Measurements from ENCODE around the gene CCDC24. TPM values are rescaled to one million over a fixed set of nuclear protein-coding genes. Genes with fewer than 3 reads are reported as not detected.
A peak's percentile ranks its signal among the peaks of the same experiment; 100 is the strongest.

The CCDC24 gene
- total and polyA plus RNA-seq, 4 donors: 5.4 to 25.6 (median 15.3) TPM

DNA sequence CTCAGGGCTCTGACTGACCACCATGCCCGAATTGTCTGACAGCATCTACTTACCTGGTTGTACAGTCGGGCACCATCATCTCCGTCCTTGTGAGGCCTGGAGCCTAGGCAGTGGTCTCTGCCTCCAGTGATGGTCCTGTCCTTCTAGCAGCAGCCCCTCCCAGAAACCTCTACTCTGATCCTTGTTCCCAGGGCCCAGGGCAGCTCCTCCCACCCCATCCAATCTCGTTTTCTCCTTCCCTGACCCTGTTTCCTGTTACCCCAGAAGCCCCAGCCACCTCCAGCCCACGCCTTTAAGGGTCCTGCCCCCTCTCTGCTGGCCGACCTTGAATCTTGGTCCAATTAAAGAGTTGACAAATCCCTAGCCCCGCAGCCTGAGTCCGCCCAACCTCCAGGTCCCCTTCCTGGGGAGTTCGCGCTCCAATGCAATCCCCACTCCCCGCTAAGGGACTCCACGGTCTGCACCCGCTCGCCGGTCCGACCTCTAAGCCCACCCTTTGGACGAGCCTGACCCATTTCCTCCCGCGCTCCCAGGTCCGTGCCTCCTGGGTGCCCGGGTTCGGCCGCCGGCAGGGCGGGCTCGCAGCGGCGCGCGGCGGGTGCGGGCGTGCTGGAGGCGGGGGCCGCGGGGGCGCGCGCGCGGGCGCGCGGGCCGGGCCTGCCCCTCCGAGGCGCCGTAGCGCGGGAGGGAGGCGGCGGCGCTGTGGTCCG lies 12.7 kb upstream of the CCDC24 start, which contains the start of gene B4GALT2:
Gene B4GALT2 (plus strand): TSS at position 660 of the 710 bp plus-strand sequence. CDS start 1,951 bp downstream, outside the sequence.
- Histone ChIP-seq H3K27ac (ENCODE audit: low read depth, low read length) (peak within 1 kb of the TSS; percentile 4), H3K4me3 (ENCODE audit: low read depth, low read length) (peak within 1 kb of the TSS; percentile 48), H3K4me1 (ENCODE audit: control insufficient read depth, insufficient read depth, low read length) (peaks cover 72% of the 10 kb centered on the region), H3K9me3 (ENCODE audit: control insufficient read depth, insufficient read depth, low read length) (no peaks in the 10 kb centered on the region), H3K36me3 (ENCODE audit: control insufficient read depth, insufficient read depth, low read length) (peaks cover 53% of the 10 kb centered on the region), H3K27me3 (ENCODE audit: control insufficient read depth, insufficient read depth, low read length) (no peaks in the 10 kb centered on the region)
- WGBS (ENCODE audit: insufficient coverage): 3% methylated on average over 54 of the region's 54 CpGs
- DNase-seq (ENCODE audit: low read depth in 4 of 6, low spot score in 6 of 6): peak in 2 of 6 donors; percentile 70 to 80

GRCh38 chr1:43979261-43979527 lies 12.2 kb upstream of the CCDC24 start:
- no peak for DNase-seq (ENCODE audit: low read depth in 4 of 6, low spot score in 6 of 6)
- Histone ChIP-seq H3K27ac (ENCODE audit: low read depth, low read length) (no peak overlapping the region), H3K9me3 (ENCODE audit: control insufficient read depth, insufficient read depth, low read length) (no peaks in the 10 kb centered on the region), H3K27me3 (ENCODE audit: control insufficient read depth, insufficient read depth, low read length) (no peaks in the 10 kb centered on the region), H3K4me1 (ENCODE audit: control insufficient read depth, insufficient read depth, low read length) (peaks cover 70% of the 10 kb centered on the region), H3K36me3 (ENCODE audit: control insufficient read depth, insufficient read depth, low read length) (peaks cover 58% of the 10 kb centered on the region), H3K4me3 (ENCODE audit: low read depth, low read length) (peak overlapping the region; percentile 48)
- WGBS (ENCODE audit: insufficient coverage): 0% methylated on average over 45 of the region's 45 CpGs

DNA sequence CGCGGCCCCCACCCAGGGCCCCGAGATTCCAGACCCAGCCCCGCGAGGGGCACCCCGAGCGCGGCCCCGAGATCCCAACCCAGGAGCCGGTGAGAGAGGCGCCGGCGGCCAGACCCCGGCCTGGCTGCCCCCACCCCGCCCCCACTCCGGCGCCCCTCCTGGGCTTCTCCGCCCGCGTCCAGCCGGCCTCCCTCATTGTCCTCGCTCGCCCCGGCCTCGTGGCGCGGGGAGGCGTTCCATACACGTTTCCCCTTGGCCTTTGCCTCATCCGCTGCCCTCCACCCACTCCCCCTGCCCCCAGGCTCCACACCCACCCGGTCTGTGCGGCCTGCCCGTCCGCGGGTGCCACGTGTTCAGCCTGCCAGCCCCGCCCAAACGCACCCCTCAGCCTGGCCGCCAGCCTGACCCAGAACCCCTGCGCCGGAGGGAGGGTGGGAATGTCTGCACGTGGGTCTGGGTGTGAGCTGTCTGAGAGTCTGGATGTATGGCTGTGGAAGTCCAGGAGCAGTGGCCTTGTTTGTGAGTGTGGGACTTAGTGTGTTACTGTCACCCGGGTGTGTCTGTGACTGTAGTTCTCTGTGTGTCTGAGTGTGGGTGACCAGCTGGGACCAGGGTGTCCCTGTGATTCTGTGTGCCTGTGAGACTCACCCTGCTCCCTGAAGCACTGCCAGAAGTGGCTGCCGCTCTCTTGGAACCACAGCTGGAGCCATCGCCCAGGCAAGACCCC lies 11.7 kb upstream of the CCDC24 start:
- Histone ChIP-seq H3K27me3 (ENCODE audit: control insufficient read depth, insufficient read depth, low read length) (no peaks in the 10 kb centered on the region), H3K27ac (ENCODE audit: low read depth, low read length) (peak overlapping the region; percentile 4), H3K9me3 (ENCODE audit: control insufficient read depth, insufficient read depth, low read length) (no peaks in the 10 kb centered on the region), H3K4me1 (ENCODE audit: control insufficient read depth, insufficient read depth, low read length) (peaks cover 66% of the 10 kb centered on the region), H3K36me3 (ENCODE audit: control insufficient read depth, insufficient read depth, low read length) (peaks cover 63% of the 10 kb centered on the region), H3K4me3 (ENCODE audit: low read depth, low read length) (peak overlapping the region; percentile 48)
- peak in 2 of 6 donors; percentile 70 to 71 for DNase-seq (ENCODE audit: low read depth in 4 of 6, low spot score in 6 of 6)
- WGBS (ENCODE audit: insufficient coverage): 1% methylated on average over 44 of the region's 45 CpGs

DNA sequence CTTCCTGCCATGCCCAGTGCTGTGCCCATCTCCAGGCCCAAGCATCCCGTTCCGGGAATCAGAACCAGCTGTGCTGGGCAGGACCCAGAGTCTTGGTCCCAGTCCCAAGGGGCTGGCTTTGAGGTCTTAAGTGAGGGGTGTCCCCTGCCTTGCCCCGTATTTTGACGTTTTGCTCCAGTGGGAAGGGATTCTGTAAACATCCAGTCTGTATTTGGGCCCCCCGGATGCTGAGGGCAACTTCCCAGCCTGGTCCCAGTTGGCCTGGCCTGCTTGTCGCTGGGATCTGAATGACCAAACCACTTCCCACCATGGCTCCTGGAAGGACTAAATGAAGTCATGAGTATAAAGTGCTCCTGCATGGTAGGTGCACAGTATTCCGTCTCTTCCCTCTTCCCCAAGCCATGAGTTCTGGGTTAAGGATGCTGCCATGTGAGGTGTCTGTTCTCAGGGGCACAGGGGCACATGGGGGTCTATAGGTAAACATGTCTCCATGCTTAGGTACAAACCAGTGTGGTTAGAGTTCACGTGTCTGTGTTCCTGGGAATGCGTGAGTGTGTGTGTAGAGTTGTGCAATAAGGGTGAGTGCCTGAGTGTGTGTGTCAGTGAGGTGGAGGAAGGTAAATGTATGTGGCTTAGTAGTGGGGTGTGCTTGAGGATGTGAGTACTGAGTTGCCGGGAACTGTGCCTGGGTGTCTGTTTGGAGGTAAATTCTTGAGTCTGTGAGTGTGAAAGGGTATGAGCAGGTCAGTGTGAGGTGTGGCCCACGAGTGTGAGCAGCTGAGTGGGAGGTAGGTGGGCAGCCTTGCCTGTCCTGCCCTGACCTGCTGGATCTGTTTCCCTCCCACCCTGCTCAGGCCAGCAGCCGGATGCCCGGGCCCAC lies 10.9 kb upstream of the CCDC24 start:
- WGBS (ENCODE audit: insufficient coverage): 75% methylated on average over 12 of the region's 13 CpGs
- H3K9me3 ChIP-seq (ENCODE audit: control insufficient read depth, insufficient read depth, low read length): no peaks in the 10 kb centered on the region
- H3K27ac ChIP-seq (ENCODE audit: low read depth, low read length): peak overlapping the region; percentile 4
- peaks cover 71% of the 10 kb centered on the region for H3K36me3 ChIP-seq (ENCODE audit: control insufficient read depth, insufficient read depth, low read length)
- H3K4me1 ChIP-seq (ENCODE audit: control insufficient read depth, insufficient read depth, low read length): peaks cover 64% of the 10 kb centered on the region
- H3K4me3 ChIP-seq (ENCODE audit: low read depth, low read length): peak overlapping the region; percentile 48
- DNase-seq (ENCODE audit: low read depth in 4 of 6, low spot score in 6 of 6): no peak
- no peaks in the 10 kb centered on the region for H3K27me3 ChIP-seq (ENCODE audit: control insufficient read depth, insufficient read depth, low read length)

DNA sequence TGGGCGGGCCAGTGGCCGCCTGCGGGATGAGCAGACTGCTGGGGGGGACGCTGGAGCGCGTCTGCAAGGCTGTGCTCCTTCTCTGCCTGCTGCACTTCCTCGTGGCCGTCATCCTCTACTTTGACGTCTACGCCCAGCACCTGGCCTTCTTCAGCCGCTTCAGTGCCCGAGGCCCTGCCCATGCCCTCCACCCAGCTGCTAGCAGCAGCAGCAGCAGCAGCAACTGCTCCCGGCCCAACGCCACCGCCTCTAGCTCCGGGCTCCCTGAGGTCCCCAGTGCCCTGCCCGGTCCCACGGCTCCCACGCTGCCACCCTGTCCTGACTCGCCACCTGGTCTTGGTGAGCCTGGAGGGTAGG lies 10.3 kb upstream of the CCDC24 start:
- no peaks in the 10 kb centered on the region for H3K27me3 ChIP-seq (ENCODE audit: control insufficient read depth, insufficient read depth, low read length)
- no peaks in the 10 kb centered on the region for H3K9me3 ChIP-seq (ENCODE audit: control insufficient read depth, insufficient read depth, low read length)
- H3K4me3 ChIP-seq (ENCODE audit: low read depth, low read length): no peak overlapping the region
- H3K36me3 ChIP-seq (ENCODE audit: control insufficient read depth, insufficient read depth, low read length): peaks cover 75% of the 10 kb centered on the region
- 86% methylated on average over 19 of the region's 20 CpGs for WGBS (ENCODE audit: insufficient coverage)
- DNase-seq (ENCODE audit: low read depth in 4 of 6, low spot score in 6 of 6): no peak
- peaks cover 58% of the 10 kb centered on the region for H3K4me1 ChIP-seq (ENCODE audit: control insufficient read depth, insufficient read depth, low read length)
- no peak overlapping the region for H3K27ac ChIP-seq (ENCODE audit: low read depth, low read length)

GRCh38 chr1:43981636-43982035 lies 9.8 kb upstream of the CCDC24 start:
- 97% methylated on average over 13 of the region's 20 CpGs for WGBS (ENCODE audit: insufficient coverage)
- DNase-seq (ENCODE audit: low read depth in 4 of 6, low spot score in 6 of 6): no peak
- Histone ChIP-seq H3K4me3 (ENCODE audit: low read depth, low read length) (no peak overlapping the region), H3K9me3 (ENCODE audit: control insufficient read depth, insufficient read depth, low read length) (no peaks in the 10 kb centered on the region), H3K4me1 (ENCODE audit: control insufficient read depth, insufficient read depth, low read length) (peaks cover 52% of the 10 kb centered on the region), H3K27ac (ENCODE audit: low read depth, low read length) (no peak overlapping the region), H3K27me3 (ENCODE audit: control insufficient read depth, insufficient read depth, low read length) (no peaks in the 10 kb centered on the region), H3K36me3 (ENCODE audit: control insufficient read depth, insufficient read depth, low read length) (peaks cover 72% of the 10 kb centered on the region)

GRCh38 chr1:43982241-43982640 lies 9.2 kb upstream of the CCDC24 start:
- DNase-seq (ENCODE audit: low read depth in 4 of 6, low spot score in 6 of 6): no peak
- H3K4me1 ChIP-seq (ENCODE audit: control insufficient read depth, insufficient read depth, low read length): peaks cover 47% of the 10 kb centered on the region
- 97% methylated on average over 8 of the region's 8 CpGs for WGBS (ENCODE audit: insufficient coverage)
- no peaks in the 10 kb centered on the region for H3K27me3 ChIP-seq (ENCODE audit: control insufficient read depth, insufficient read depth, low read length)
- peaks cover 69% of the 10 kb centered on the region for H3K36me3 ChIP-seq (ENCODE audit: control insufficient read depth, insufficient read depth, low read length)
- H3K4me3 ChIP-seq (ENCODE audit: low read depth, low read length): no peak overlapping the region
- H3K9me3 ChIP-seq (ENCODE audit: control insufficient read depth, insufficient read depth, low read length): no peaks in the 10 kb centered on the region
- H3K27ac ChIP-seq (ENCODE audit: low read depth, low read length): no peak overlapping the region

- WGBS (ENCODE audit: insufficient coverage): 87% methylated on average over 15 of the region's 15 CpGs
- Histone ChIP-seq H3K4me3 (ENCODE audit: low read depth, low read length) (no peak overlapping the region), H3K27me3 (ENCODE audit: control insufficient read depth, insufficient read depth, low read length) (no peaks in the 10 kb centered on the region), H3K4me1 (ENCODE audit: control insufficient read depth, insufficient read depth, low read length) (peaks cover 44% of the 10 kb centered on the region), H3K36me3 (ENCODE audit: control insufficient read depth, insufficient read depth, low read length) (peaks cover 65% of the 10 kb centered on the region), H3K9me3 (ENCODE audit: control insufficient read depth, insufficient read depth, low read length) (no peaks in the 10 kb centered on the region), H3K27ac (ENCODE audit: low read depth, low read length) (no peak overlapping the region)
- DNase-seq (ENCODE audit: low read depth in 4 of 6, low spot score in 6 of 6): no peak
Observed at GRCh38 chr1:43982808-43983207, 8.6 kb upstream of the CCDC24 start.

- Histone ChIP-seq H3K27me3 (ENCODE audit: control insufficient read depth, insufficient read depth, low read length) (no peaks in the 10 kb centered on the region), H3K36me3 (ENCODE audit: control insufficient read depth, insufficient read depth, low read length) (peaks cover 59% of the 10 kb centered on the region), H3K4me3 (ENCODE audit: low read depth, low read length) (no peak overlapping the region), H3K27ac (ENCODE audit: low read depth, low read length) (no peak overlapping the region), H3K9me3 (ENCODE audit: control insufficient read depth, insufficient read depth, low read length) (no peaks in the 10 kb centered on the region), H3K4me1 (ENCODE audit: control insufficient read depth, insufficient read depth, low read length) (peaks cover 39% of the 10 kb centered on the region)
- DNase-seq (ENCODE audit: low read depth in 4 of 6, low spot score in 6 of 6): no peak
- 76% methylated on average over 10 of the region's 12 CpGs for WGBS (ENCODE audit: insufficient coverage)
Observed at GRCh38 chr1:43983253-43983899, 8.0 kb upstream of the CCDC24 start.

Data from spinal cord (tissue), 10 donors.